Endodermal cell (in vitro differentiated cells): ENCODE measurements around the gene MRPS9. TPM values are rescaled to one million over a fixed set of nuclear protein-coding genes. Genes with fewer than 3 reads are reported as not detected.

Experiments used
- DNase-seq: peaks from one replicate; pipeline ENCODE4 v3.0.0-alpha.2; 2017
- H3K27ac ChIP-seq: 2 replicates; pipeline ENCODE4 v1.5.1; 2013; ENCODE audit warnings: mild to moderate bottlenecking, low read depth, low read length, moderate library complexity
- H3K27me3 ChIP-seq: 2 replicates; pipeline ENCODE4 v1.6.1; 2013; ENCODE audit warnings: mild to moderate bottlenecking, low read length, moderate library complexity; ENCODE audit not compliant: insufficient read depth, control insufficient read depth, poor library complexity, severe bottlenecking
- H3K36me3 ChIP-seq: 2 replicates; pipeline ENCODE4 v1.7.0; 2013; ENCODE audit warnings: mild to moderate bottlenecking, low read length, moderate library complexity; ENCODE audit not compliant: control insufficient read depth, insufficient read depth
- H3K4me1 ChIP-seq: one replicate; pipeline ENCODE4 v1.7.0; 2013; ENCODE audit warnings: low read length; ENCODE audit not compliant: control insufficient read depth, insufficient read depth
- H3K4me3 ChIP-seq: 2 replicates; pipeline ENCODE4 v1.5.1; 2013; ENCODE audit warnings: mild to moderate bottlenecking, low read length, moderate library complexity
- H3K9ac ChIP-seq: 2 replicates; pipeline ENCODE4 v1.6.1; 2013; ENCODE audit warnings: mild to moderate bottlenecking, low read length, moderate library complexity; ENCODE audit not compliant: poor library complexity, severe bottlenecking; ENCODE audit errors: extremely low read depth
- H3K9me3 ChIP-seq: 2 replicates; pipeline ENCODE4 v1.6.1; 2013; ENCODE audit warnings: mild to moderate bottlenecking, low read length, moderate library complexity; ENCODE audit not compliant: control insufficient read depth
- H3K27ac Mint-ChIP-seq: 2 replicates; pipeline ENCODE4 v1.8.0; 2020; ENCODE audit warnings: mixed read lengths
- H3K27me3 Mint-ChIP-seq: 2 replicates; pipeline ENCODE4 v1.8.0; 2021; ENCODE audit warnings: mild to moderate bottlenecking, mixed read lengths; ENCODE audit not compliant: insufficient read depth
- H3K36me3 Mint-ChIP-seq: 2 replicates; pipeline ENCODE4 v1.8.0; 2020; ENCODE audit warnings: low read depth, mixed read lengths
- H3K4me1 Mint-ChIP-seq: 2 replicates; pipeline ENCODE4 v1.8.0; 2020; ENCODE audit warnings: mixed read lengths
- H3K4me3 Mint-ChIP-seq: 2 replicates; pipeline ENCODE4 v1.8.0; 2020; ENCODE audit warnings: mild to moderate bottlenecking, moderate library complexity, mixed read lengths
- H3K9me3 Mint-ChIP-seq: 2 replicates; pipeline ENCODE4 v1.8.0; 2020; ENCODE audit warnings: mild to moderate bottlenecking, mixed read lengths
- CTCF ChIP-seq: fragments of 200-600 bp; sonication (generic); conservative IDR thresholded peaks from 2 replicates; pipeline ENCODE4 v1.5.0; 2021; ENCODE audit warnings: antibody characterized with exemption, mild to moderate bottlenecking
- WGBS, 2 experiments: methylation state at CpG; one replicate each; pipeline versions ENCODE4 v1.1.5 to v1.1.7; 2013; ENCODE audit warnings: missing lambda C conversion rate in 2 of 2, mixed read lengths in 1 of 2; ENCODE audit not compliant: insufficient coverage in 1 of 2, insufficient read length in 1 of 2; 5-methylcytosine and 5-hydroxymethylcytosine counted together
- total RNA-seq, 2 donors: library from RNA; stranded (reverse); fragmentation: NEBNext Ultra II Directional in 1 of 2; extraction: Animal tissue kit (Norgen Biotek cat#: 25700) in 1 of 2; gene quantifications; 2 replicates in 1 of 2; 3 replicates in 1 of 2; pipeline ENCODE4 v1.2.1, GENCODE V29; 2021

The MRPS9 gene
- total RNA-seq, 2 donors from 2014 or later = 43.4 to 52.1 TPM

GRCh38 chr2:105114551-105114950 lies 76.7 kb downstream of the MRPS9 start:
- H3K27ac Mint-ChIP-seq = no peak overlapping the region
- H3K27me3 ChIP-seq = no peaks in the 10 kb centered on the region
- no peak overlapping the region for H3K4me3 ChIP-seq
- H3K27me3 Mint-ChIP-seq = peaks cover 5% of the 10 kb centered on the region
- H3K9ac ChIP-seq = no peak overlapping the region
- peak; percentile 88 for TF ChIP-seq CTCF
- H3K36me3 ChIP-seq = no peaks in the 10 kb centered on the region
- no peak overlapping the region for H3K4me3 Mint-ChIP-seq
- H3K9me3 ChIP-seq = no peaks in the 10 kb centered on the region
- WGBS, 2 experiments = 24 to 25% methylated on average over 4 of the region's 4 CpGs
- DNase-seq = peak; percentile 35
- no peak overlapping the region for H3K27ac ChIP-seq
- no peaks in the 10 kb centered on the region for H3K4me1 ChIP-seq
- peaks cover 4% of the 10 kb centered on the region for H3K4me1 Mint-ChIP-seq
- no peaks in the 10 kb centered on the region for H3K36me3 Mint-ChIP-seq
- no peaks in the 10 kb centered on the region for H3K9me3 Mint-ChIP-seq

- no peaks in the 10 kb centered on the region for H3K9me3 Mint-ChIP-seq
Observed at GRCh38 chr2:105116348-105116747, 78.5 kb downstream of the MRPS9 start.

GRCh38 chr2:105117565-105117964 lies 79.7 kb downstream of the MRPS9 start:
- no peaks in the 10 kb centered on the region for H3K27me3 ChIP-seq
- H3K9me3 Mint-ChIP-seq = no peaks in the 10 kb centered on the region
- H3K4me3 ChIP-seq = no peak overlapping the region
- H3K9ac ChIP-seq = no peak overlapping the region
- H3K4me1 ChIP-seq = no peaks in the 10 kb centered on the region
- no peaks in the 10 kb centered on the region for H3K36me3 Mint-ChIP-seq
- no peaks in the 10 kb centered on the region for H3K9me3 ChIP-seq
- peaks cover 3% of the 10 kb centered on the region for H3K4me1 Mint-ChIP-seq
- DNase-seq = no peak
- no peak for TF ChIP-seq CTCF
- H3K27ac ChIP-seq = no peak overlapping the region
- H3K27ac Mint-ChIP-seq = no peak overlapping the region
- no peak overlapping the region for H3K4me3 Mint-ChIP-seq
- WGBS, 2 experiments = 90 to 97% methylated on average over 5 to 6 of the region's 6 CpGs
- peaks cover 11% of the 10 kb centered on the region for H3K27me3 Mint-ChIP-seq
- H3K36me3 ChIP-seq = no peaks in the 10 kb centered on the region

More at GRCh38 chr2:105116348-105116747, 78.5 kb downstream of the MRPS9 start:
- Histone ChIP-seq H3K27ac (no peak overlapping the region), H3K9me3 (no peaks in the 10 kb centered on the region), H3K27me3 (no peaks in the 10 kb centered on the region), H3K36me3 (no peaks in the 10 kb centered on the region), H3K9ac (no peak overlapping the region), H3K4me3 (no peak overlapping the region), H3K4me1 (no peaks in the 10 kb centered on the region)
- Mint-ChIP-seq H3K27me3 (peaks cover 11% of the 10 kb centered on the region), H3K36me3 (no peaks in the 10 kb centered on the region), H3K27ac (no peak overlapping the region), H3K4me3 (no peak overlapping the region), H3K4me1 (peaks cover 5% of the 10 kb centered on the region)
- no peak for TF ChIP-seq CTCF
- no peak for DNase-seq
- WGBS, 2 experiments = 91 to 100% methylated on average over 3 to 5 of the region's 5 CpGs
